ENCODE measurements around the gene RAI1. TPM values are rescaled to one million over a fixed set of nuclear protein-coding genes. Genes with fewer than 3 reads are reported as not detected.

RAI1 gene
- total and polyA plus RNA-seq, 2 of the 13 experiments (the other 11 are each of a cell fraction or from before 2014, with no cell fraction given): 3.4 to 5.2 TPM

- TF ChIP-seq ZNF782 (CRISPR knock-in tag; IDR thresholded peaks at IDR 0.05; ENCODE audit: borderline replicate concordance) (no peak), SIX1 (CRISPR knock-in tag; IDR thresholded peaks at IDR 0.05; ENCODE audit: borderline replicate concordance) (peak; percentile 70; the same call in 1 of the 2 replicates), CREBL2 (CRISPR knock-in tag; IDR thresholded peaks at IDR 0.05; ENCODE audit: borderline replicate concordance) (no peak), SMAD1 (CRISPR knock-in tag; IDR thresholded peaks at IDR 0.05; ENCODE audit: borderline replicate concordance, low read depth) (no peak; the same call in 1 of the 2 replicates), ZBTB33 (CRISPR knock-in tag; IDR thresholded peaks at IDR 0.05) (no peak), ZNF614 (CRISPR knock-in tag; IDR thresholded peaks at IDR 0.05; ENCODE audit: borderline replicate concordance) (0 out of 2 replicates have a peak, but pooled peaks have one; percentile 19), GPN1 (CRISPR knock-in tag; IDR thresholded peaks at IDR 0.05; ENCODE audit: borderline replicate concordance) (no peak), POLR2AphosphoS2 (IDR thresholded peaks at IDR 0.05; ENCODE audit: low read depth, low read length) (no peak), ELF3 (CRISPR knock-in tag; IDR thresholded peaks at IDR 0.05) (peak; percentile 64), TFAP4 (IDR thresholded peaks at IDR 0.05; ENCODE audit: borderline replicate concordance, low read depth) (peak; percentile 71; the same call in 1 of the 2 replicates), ZNF761 (CRISPR knock-in tag; conservative IDR thresholded peaks at IDR 0.05) (no peak), KLF11 (CRISPR knock-in tag; IDR thresholded peaks at IDR 0.05) (no peak), ZNF234 (CRISPR knock-in tag; conservative IDR thresholded peaks at IDR 0.05) (no peak), FOXP1 (IDR thresholded peaks at IDR 0.05) (no peak), FOXP1 (CRISPR knock-in tag; IDR thresholded peaks at IDR 0.05) (no peak), ZNF343 (CRISPR knock-in tag; IDR thresholded peaks at IDR 0.05) (0 out of 2 replicates have a peak, but pooled peaks have one; percentile 16), ZNF572 (CRISPR knock-in tag; IDR thresholded peaks at IDR 0.05) (0 out of 2 replicates have a peak, but pooled peaks have one; percentile 15), ZNF121 (CRISPR knock-in tag; IDR thresholded peaks at IDR 0.05) (no peak), WIZ (CRISPR knock-in tag; IDR thresholded peaks at IDR 0.05) (no peak), HNF1A (IDR thresholded peaks at IDR 0.05; ENCODE audit: low read depth) (no peak), HNF1A (CRISPR knock-in tag; IDR thresholded peaks at IDR 0.05; ENCODE audit: borderline replicate concordance) (no peak), ZNF12 (CRISPR knock-in tag; IDR thresholded peaks at IDR 0.05) (0 out of 2 replicates have a peak, but pooled peaks have one; percentile 18), ZNF546 (CRISPR knock-in tag; conservative IDR thresholded peaks at IDR 0.05) (no peak), ETV5 (CRISPR knock-in tag; IDR thresholded peaks at IDR 0.05; ENCODE audit: borderline replicate concordance) (peak; percentile 56)
These were observed 12.3 kb downstream of the RAI1 start (continued) for GRCh38 chr17:17693253-17694168.

All from HepG2 (cell line).